Ureter (tissue), 1 donor: Measurements from ENCODE around the gene HMGXB4. TPM values are rescaled to one million over a fixed set of nuclear protein-coding genes. Genes with fewer than 3 reads are reported as not detected.

ENCODE experiments used
- DNase-seq: peaks from one replicate; pipeline ENCODE4 v3.0.0-alpha.2; 2020; ENCODE audit warnings: low spot score
- total RNA-seq: library from RNA; stranded (reverse); gene quantifications from one replicate; pipeline ENCODE4 v1.2.4, GENCODE V29; 2023
- donor health status: DM: yes; HTN: yes; CAD: no.

The HMGXB4 gene
- total RNA-seq, 1 donor from 2014 or later, result 21.9 TPM

DNA sequence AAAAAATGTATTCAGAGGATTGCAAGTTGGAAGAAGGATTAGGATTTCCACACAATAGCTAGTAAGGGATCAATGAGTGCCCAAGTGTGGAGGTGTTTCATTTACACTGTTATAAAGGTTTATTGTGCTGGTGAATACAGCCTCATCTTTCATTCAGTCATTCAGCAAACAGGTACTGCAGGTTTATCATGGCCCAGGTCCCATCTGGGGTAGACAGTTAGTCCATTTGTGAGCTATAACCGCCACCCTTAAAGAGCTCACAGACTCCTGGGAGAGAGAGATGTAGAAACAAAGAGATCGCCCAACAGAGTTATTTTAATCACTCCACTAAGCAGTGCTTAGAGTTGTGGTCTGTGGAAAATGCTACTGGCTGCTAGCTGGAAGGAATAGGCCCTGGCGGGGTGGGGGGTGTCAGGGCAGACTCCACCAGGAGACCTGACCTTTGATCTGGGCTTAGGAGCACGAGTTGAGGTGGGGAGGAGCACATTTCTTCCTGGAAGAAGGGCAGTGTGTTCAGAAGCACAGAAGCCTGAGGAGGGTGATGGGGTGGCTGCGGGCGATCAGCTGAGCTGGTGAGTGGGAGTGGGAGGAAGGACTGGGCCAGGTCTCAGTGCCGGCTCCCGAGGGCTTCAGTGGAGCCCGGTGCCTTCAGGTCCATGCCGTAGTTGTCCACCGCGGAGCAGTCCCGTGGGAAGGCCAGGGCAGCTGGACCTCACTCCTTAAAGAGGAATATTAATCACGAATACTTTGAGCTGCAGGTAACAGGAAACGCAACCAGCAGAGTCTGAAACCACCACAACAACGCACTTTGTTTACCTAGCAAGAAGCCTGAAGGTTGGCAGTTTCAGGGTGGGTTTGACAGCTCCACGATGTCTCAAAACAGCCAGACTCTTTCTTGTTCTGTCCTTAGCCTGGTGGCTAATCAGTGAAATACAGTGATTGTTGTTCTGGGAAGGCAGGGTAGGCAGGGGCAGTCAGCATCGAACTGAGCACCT lies 53.6 kb downstream of the HMGXB4 start:
- no peak for DNase-seq

DNA sequence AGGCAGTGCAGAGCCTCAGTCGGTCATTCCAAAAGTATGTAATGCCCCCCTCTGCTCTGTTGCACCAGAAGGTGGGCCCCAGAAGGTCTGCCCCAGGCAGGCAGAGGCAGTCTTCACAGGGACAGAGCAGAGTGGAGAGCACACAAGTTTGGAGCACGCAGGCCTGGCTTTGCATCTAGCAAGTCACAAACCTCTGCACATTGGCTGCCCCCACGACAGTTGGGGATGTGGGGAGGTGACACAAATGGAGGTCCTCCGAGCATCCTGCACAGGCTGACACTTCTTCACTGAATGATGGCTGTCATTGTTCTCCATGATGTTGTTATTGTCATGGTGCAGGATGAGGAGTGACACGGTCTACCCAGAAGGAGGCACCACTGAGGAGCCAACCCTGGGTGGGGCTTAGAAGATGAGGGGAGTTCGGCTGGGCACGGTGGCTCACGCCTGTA lies 54.3 kb downstream of the HMGXB4 start:
- DNase-seq, result no peak

DNA sequence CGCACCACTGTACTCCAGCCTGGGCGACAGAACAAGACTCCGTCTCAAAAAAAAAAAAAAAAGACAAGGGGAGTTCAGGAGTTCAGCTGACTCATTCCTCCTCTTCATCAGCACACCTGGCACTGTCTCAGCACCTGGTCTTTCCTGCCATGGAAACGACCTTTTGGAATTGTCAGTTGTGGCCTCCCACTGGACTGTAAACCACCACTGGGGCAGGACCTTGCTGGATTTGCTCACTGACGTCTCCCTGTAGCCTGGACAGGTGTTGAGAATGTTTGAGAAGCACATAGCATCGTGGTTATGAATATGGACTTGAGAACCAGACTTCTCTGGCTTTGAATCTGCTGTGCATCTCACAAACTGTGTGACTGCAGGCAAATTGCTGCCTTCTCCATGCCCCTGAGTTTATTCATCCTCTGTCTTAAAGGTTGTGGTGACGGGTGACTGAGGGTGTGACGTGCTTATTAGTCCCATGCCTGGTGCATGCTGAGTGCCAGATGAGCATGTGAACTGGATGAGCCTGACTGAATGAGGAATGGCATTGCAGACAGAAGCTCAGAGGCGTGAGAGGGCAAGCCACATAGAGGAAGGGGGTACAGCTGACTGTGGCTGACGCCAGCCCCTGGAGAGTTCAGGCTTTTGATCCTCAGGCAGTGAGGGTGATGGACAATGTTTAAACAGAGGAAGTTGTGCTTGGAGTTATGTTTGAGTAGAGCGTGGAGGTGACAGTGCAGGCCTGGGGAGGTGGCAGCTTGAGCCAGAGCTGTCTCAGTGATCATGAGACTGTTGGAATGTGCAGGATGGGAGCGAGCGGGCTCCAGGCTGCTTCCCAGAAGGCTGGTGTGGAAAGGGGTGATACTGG lies 55.1 kb downstream of the HMGXB4 start:
- DNase-seq, result no peak

DNA sequence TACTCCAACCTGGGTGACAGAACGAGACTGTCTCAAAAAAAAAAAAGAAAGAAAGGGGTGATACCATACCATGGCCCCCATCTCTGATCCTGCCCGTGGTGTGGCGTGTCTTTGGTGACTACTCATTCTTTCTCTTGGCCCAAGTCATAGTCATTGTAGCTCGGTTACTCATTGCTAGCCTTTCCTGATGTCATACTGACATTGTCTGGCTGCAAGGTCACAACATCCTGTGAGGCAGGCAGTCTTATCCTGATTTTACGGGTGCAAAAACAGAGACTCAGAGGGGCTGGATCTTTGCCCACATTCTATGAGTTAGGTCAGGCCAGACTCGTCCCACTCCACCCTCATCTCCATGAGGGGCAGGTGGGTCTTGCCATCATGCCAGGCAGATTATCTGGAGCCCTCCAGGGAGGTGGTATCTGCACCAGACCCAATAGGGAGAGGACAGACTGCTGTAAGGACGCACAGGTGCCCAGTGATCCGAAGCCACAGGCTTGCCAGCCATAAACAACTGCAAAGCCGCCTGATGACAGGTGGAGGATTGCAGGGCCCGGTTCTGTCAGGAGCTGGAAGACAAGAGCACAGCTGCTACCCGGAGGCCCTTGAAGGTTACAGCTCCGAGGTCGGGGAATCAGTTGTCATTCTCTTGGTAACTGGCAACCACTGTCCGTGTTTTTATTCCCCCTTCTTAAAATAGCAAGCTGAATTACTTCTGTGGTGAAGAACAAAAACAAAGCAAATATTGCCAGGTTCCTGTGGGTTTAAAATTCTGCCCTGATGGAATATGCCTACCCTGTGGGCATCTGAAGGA lies 56.2 kb downstream of the HMGXB4 start:
- DNase-seq, result no peak

DNA sequence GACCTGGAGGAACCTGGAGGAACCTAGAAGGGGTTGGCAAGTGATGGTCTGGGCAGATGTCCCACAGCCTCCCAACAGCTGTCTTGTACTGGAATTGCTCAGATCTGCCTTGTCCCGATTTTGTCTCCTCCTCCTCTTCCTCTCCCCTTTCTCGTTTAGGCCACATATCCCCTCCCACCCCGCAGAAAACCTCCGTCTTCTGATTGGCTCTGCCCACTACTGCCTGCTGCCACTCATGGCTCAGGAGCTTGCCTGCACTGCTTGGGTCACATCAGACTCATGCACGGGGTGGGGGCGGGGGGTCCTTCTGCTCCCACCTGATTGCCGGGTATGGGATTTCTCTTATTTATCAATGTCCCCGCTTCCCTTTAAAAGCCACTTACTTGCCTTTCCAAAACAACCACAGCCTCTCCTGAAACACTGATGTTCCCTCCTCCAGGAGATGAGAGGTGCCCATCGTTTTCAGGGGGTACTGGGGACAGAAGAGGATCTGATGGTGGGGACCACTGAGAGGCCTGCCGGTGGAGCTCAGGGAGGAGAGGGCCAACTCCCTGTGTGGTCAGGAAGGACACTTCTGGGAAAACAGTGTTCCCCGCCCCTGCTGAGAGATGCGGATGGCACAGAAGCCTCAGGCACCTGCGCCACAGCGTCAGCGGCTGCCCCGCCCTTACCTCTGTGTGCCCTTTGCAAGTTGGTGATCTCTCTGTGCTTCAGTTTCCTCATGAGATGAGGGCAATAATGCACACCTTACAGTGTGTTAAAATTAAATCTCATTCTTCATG lies 57.1 kb downstream of the HMGXB4 start:
- DNase-seq, result no peak

DNA sequence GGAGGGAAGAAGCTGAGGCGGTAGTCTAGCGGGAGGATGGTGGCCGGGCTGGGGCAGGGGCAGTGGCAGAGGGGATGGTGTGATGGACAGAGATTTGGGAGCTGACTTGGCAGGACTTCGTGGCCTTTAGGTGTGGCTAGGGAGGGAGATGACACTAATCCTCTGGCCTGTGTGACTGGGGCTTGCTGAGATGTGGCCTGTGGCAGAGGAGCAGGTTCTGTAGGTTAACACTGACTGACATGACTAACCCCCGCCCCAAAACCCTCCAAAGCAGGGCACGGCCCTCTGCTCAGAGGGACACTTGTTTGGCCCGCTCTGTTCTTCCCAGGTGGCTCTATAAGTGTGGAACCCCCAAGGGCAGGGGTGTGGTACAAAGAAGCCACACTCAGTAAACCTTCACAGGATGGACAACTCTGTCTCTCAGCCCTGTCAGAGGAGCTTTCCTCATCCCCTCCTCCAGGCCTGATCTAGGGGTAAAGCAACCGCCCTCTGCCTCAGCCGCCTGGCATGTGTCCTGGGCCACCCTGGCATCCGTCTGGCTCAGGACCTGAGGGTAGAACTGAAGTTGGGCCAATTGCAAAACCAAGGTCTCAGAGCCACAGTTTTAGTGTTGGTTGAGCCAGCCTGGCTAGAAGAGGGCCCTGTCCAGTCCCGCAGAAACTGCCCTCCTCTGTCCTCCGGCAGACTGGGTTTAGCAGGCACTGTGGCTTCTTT lies 58.0 kb downstream of the HMGXB4 start:
- DNase-seq, result no peak

DNA sequence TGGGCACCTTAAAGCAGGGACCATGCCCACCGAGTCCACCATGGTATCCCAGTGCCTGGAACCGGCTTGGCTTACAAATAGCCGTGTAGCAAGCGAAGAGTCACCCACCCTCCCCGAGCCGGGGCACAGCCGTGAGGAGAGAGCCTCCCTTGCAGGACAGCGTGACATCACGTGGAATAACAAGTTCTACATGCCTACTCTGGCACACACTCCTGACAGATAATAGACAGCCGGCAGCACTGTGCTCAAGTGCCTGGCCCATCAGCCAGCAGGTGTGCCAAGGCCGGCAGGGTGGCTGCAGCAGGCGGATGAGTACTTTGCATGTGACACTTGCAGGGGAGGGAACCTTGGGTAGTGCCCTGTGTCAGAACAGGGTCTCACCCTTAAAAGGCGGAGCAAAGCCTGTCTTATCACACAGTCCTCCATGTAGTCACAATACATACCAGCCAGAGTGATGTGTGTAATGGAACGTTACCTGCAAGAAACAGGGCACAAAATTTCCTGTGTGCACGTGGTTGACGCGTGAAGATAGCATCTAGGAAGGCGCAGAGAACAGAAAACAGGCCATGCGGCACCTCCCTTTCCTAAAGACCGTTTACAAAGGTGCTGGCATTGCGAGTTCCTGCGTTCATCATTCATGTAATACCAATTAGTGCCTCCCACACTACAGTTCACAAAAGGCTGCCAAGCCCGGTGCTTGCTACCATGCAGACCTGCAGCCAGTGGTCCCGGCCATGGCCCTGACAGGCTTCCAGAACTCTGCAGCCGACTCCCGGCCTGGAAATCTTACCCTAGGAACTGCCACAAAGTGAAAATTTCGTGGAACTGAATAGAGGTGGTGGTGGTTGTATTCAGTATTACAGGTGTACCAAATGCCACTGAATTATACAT lies 58.8 kb downstream of the HMGXB4 start:
- DNase-seq, result no peak

DNA sequence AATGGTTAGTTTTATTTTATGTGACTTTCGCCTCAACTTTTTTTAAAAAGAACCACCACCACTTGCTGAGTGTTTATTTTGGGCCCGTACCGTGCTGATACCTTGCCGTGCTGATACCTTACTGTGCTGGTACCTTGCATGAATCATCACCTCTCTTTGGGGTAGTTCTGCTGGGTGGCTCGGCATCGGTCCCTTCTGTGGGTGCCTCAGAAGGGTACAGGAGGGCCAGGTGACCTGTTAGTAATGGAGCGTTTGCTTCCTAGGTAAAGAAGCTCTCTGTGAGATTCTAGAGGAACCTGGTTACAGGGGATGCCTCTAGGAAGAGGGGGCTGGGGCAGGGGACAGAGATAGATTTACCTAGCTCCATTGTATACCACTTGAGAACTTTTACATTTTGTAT lies 59.5 kb downstream of the HMGXB4 start:
- no peak for DNase-seq

DNA sequence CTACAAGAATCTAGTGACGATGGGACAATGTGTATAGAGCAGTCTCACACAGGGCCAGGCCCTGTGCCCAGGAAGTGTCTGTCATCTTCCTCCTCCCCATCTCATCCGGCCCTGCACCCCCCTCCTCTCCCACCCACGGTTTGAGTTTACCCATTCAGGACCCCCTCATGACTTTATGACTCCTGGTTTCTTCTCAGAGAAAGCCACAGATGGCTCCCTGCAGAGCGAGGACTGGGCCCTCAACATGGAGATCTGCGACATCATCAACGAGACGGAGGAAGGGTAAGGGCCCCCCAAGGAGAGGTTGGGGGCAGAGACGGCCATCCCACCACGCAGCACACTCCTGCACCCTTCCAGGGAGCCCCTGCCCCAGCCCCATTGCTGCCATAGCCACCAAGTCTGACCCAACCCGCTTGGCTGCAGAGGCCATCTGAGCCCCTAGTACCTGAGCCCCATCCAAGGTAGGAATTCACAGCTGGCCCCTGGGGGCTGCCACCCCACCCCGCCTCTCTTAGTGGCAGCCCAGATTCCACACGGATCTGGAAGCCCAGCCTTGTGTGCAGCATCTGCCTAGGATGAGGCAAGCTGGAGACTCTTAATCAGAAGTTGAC lies 60.5 kb downstream of the HMGXB4 start:
- DNase-seq, result no peak

DNA sequence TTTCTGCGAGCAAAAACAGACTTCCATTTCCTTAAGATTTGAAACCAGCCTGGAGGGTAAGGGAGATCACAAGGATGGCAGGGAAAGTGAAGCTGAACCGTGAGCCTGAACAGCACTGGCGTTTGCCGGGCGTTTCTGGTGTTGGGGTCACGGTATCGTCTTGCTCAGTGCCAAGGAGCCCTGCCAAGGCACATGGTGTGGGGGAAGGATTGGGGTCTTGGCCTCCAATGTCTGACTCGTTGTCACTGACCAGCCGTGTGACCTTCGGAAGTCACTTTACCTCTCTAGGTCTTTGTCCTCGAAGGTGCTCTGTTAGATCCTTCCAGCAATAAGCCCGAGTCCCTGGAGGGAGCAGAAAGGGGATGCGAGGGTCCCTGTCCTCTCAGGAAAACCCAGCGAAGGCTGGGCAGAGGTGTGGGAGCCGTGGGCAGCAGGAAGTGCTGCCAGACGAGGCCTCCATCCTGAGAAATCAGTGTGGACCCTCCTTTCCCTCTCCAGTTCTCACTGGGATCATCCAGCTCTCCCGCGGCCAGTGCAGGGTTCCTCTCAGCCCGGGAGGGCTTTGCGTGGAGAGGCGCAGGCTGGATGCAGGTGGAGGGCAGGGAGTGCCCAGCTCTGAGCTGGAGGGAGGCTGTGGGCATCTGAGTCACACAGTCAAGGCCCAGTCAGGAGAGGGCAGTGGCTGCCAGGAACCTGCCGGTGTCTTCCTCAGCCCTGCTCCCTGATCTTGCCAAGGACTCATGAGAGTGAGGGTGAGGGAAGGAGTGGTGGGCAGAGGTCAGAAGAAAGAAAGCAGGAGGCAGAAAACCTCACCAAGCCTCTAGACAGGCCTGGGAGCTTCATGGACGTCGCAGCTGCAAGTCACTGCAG lies 61.3 kb downstream of the HMGXB4 start:
- no peak for DNase-seq

DNA sequence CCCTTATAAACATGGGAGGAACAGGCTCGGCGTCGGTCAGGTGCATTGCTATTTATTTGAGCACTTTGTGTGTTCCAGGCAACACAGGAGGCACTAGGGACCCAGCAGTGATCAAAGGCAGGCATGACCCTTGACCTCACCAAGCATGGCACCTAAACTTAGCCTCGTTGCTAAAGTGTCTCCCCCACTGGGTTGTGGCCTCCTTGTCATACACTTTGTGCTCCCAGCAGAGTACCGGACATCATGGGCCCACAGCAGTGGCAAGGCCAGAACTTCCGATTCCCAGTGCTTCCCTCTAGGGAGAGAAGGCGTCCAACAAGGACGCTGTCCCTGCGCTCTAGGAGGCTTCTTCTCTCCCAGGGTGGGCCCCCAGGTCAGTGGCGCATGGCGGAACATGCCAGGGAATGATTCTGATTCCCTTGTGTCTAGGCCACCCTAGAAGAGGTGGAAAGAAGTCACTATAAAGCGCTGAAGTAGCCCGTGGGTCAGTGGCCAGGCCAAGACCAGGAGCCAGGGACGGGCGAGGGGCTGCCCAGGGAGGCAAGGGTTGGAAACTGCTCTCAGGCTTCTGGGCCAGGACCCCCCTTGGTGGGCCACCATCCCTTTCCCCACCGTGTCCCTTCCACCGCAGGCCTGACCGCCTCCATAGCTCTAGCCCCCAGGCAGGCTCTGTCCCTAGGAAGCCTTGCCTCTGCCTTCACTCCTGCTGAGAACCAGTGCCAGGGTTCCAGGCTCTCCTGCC lies 62.1 kb downstream of the HMGXB4 start:
- DNase-seq, result no peak

DNA sequence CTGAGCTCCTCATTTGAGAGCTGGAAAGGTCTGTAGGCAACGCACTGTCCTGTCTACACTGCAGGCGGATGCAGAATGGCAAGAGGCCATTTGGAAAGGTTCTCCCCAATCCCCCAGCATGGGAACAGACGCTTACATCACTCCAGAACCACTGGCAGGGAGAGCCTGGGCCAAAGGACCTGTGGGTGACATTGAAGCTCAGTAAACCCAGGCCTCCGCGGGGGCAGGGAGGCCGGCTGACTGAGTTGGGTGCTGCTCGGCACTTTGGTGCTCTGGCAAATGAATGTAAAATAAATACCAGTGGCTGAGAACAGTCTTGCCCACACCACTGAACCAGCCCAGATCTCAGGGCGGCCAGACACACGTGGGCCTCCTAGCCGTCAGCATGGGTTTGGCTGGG lies 64.8 kb downstream of the HMGXB4 start:
- DNase-seq, result no peak

DNA sequence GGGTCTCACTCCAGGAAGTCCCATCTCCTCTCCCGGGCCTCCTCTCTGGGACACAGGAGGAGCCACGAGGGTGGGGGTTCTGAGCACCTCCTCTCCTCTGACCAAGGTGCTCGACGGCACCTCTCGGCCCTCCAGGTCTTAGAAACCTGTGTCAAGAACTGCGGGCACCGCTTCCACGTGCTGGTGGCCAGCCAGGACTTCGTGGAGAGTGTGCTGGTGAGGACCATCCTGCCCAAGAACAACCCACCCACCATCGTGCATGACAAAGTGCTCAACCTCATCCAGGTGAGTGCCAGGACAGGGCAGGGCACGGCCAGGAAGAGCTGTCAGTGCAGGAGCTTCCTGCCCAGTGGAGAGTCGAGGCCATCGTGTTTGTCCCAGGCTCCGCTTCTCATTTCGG lies 65.6 kb downstream of the HMGXB4 start:
- no peak for DNase-seq

DNA sequence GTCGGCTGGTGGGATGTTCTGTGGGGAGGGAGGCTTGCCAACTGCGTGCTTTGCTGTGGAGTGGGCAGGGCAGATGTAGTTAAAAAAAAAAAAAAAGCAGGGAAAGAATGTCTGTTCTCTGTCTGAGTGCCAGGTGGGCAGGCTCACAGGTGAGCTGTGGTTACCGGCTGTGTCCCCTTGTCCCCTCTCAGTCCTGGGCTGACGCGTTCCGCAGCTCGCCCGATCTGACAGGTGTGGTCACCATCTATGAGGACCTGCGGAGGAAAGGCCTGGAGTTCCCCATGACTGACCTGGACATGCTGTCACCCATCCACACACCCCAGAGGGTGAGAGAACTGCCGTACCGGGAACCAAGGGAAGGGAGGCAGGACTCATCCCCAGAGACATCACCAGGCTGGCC lies 66.0 kb downstream of the HMGXB4 start:
- DNase-seq, result no peak

DNA sequence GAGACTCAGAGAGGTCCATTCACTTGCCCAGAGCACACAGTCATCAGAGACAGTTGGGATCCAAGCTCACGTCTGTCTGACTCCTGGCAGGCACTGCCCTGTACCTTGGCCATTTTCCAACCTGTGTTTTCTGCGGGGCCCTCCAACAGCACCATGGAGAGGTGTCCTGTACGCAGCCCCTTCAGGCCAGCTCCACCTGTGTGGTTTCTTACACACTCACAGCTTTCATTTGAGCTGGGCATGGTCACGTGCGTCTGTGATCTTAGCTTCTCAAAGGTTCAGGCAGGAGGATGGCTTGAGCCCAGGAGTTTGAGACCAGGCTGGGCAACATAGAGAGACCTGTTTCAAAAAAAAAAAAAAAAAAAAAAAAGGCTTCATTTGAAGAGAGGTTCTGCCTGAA lies 66.8 kb downstream of the HMGXB4 start:
- DNase-seq, result no peak

DNA sequence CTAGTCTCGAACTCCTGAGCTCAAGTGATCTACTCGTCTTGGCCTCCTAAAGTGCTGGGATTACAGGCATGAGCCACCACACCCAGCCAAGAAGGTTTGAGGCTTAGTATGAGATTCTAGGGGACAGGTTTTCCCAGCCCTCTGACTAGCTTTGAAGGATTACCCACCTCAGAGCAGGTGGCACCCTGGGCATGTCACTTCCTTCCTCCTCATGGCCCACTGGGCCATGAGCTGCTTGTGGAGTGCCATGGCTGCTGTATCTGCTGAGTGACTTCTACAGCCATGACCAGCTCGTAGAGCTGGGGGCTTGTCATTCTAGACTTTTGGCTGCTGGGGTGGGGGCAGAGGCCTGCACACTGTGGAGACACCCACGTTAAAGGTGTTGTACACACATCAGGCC lies 67.5 kb downstream of the HMGXB4 start:
- no peak for DNase-seq

DNA sequence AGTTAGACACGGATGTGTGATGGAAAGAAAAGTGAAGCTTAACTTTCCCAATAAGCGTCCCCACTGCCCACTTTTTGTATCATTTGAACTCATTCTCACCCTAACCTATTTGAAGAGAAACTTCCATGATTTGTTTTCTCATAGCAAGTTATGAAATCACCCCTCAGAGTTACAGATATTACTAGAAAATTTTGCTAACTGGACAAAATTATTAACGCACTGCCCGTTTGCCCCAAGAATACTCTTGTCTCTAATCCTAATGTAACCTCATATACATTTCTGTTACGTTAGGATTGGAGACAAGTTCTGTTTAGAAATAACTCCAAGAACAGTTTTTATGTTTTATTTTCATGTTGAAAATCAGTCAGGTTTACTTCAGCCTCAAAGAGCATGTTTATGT lies 67.9 kb downstream of the HMGXB4 start:
- no peak for DNase-seq
